A673 (cell line): ENCODE data around the gene TSR1.

ENCODE experiments used
- EZH2 ChIP-seq: fragments of 200-600 bp; sonication (generic); IDR thresholded peaks from 2 replicates; pipeline ENCODE4 v1.6.1; 2017; ENCODE audit warnings: borderline replicate concordance, low read depth, mild to moderate bottlenecking, mixed read lengths, antibody characterized with exemption, low read length; ENCODE audit not compliant: poor library complexity, severe bottlenecking
- TF ChIP-seq, protein P1 (sequence below): fragments of 300-800, 200-600 bp; sonication (generic); conservative IDR thresholded peaks from 2 replicates; pipeline ENCODE4 v1.5.1; 2017; ENCODE audit warnings: low read depth, mild to moderate bottlenecking, antibody characterized with exemption, low read length, moderate library complexity, mixed read lengths

DNA sequence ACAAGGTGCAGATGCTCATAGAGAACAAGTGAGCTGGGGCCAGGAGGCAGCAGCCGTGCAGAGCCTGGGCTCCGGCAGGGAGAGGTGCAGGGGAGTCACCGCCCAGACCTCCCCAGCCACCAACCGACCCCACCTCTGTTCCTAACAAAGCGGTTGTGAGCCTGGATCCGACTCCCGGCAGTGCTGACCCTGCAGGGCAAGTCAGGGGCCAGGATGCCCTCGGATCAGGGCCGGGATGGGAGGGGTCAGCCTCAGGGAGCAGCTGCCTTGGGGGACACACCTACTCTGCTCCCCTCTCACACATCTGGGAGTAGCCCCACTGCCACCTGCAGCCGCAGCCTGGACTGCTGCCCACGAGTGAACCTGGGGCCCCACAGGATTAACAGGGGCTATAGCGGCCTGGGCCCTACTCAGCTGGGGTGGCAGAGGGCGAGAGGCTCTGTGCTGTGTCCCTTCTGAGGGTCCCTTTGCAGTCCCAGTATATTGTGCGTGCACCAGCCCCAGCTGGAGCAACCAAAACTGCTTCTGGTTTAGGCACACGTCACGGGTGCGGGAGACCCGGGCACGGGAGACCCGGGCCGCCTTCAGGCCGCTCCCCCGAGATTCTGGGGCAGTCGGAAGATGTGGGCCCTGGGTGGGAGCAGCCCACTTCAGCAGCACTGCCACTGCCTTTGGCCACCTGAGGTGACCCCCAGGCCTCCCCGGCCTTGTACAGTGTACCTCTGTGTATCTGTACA lies 43.4 kb upstream of the TSR1 start:
- TF ChIP-seq, protein P1, sequence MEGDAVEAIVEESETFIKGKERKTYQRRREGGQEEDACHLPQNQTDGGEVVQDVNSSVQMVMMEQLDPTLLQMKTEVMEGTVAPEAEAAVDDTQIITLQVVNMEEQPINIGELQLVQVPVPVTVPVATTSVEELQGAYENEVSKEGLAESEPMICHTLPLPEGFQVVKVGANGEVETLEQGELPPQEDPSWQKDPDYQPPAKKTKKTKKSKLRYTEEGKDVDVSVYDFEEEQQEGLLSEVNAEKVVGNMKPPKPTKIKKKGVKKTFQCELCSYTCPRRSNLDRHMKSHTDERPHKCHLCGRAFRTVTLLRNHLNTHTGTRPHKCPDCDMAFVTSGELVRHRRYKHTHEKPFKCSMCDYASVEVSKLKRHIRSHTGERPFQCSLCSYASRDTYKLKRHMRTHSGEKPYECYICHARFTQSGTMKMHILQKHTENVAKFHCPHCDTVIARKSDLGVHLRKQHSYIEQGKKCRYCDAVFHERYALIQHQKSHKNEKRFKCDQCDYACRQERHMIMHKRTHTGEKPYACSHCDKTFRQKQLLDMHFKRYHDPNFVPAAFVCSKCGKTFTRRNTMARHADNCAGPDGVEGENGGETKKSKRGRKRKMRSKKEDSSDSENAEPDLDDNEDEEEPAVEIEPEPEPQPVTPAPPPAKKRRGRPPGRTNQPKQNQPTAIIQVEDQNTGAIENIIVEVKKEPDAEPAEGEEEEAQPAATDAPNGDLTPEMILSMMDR = no peak
- TF ChIP-seq EZH2 = no peak
